Measurements from ENCODE around the gene TSHZ2.
"Not testable (repeated sequence)": the region's sequence is repeated elsewhere in the genome, so short reads cannot be mapped to it uniquely, and the experiment has no call there.

Gene TSHZ2

DNA sequence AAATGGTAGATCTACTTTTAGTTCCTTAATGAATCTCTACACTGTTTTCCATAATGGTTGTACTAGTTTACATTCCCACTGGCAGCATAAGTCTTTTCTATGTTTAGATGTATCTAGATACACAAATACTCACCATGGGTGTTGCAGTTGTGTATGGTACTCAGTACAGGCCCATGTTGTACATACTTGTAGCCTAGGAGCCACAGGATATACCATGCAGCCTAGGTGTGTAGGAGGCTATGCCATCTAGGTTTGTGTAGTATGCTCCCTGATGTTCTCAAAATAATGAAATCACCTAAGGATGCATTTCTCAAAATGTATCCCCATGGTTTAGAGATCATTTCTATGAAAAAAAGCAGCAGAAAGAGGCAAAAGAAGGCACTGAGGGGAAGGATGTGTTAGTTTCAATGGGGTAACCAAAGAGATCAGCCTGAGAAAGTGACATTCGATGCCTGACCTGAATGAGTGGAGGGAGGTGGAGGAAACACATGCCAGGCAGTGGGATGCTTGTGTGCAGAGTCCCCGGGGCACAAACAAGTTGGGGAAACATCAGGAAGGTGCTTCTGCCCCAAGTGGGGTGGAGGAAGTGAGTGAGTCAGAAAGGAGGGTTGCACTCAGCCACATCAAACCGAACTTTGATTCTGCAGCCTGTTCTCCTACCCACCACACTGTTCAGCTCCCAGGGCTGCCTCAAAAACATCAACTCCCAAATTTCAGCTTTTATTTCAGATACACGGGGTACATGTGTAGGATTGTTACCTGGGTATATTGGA is 430.3 kb downstream of the TSHZ2 start:
- DNase-seq = no peak

DNA sequence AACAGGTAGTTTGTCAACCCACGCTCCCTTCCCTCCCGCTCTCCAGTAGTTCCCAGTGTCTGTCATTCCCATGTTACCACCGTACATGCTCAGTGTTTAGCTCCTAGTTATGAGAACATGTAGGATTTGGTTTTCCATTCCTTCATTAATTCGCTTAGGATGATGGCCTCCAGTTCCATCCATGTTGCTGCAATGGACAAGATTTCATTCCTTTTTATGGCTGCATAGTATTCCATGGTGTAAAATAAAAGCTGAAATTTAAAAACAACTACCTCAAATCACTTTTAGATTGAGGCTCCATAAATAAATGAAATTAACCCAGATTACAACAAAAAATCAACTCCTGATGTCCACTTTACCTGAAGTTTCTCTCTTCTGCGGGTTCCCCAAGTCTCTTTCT is 430.9 kb downstream of the TSHZ2 start:
- DNase-seq = no peak

DNA sequence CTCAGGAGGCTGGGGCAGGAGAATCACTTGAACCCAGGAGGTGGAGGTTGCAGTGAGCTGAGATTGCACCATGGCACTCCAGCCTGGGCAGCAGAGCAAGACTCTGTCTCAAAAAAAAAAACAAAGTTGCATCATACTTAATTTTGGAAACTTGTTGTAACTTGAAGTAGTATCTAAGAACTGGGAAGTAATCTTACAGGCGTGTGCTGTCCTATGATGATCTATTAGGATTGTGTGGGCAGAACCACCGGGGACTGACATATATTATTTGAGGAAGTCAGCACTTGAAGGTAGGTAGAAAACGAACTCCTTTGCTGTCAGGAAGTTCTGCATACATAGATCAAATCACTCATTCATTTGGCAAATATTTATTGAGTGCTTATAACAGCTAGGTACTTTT is 433.0 kb downstream of the TSHZ2 start:
- DNase-seq = no peak

DNA sequence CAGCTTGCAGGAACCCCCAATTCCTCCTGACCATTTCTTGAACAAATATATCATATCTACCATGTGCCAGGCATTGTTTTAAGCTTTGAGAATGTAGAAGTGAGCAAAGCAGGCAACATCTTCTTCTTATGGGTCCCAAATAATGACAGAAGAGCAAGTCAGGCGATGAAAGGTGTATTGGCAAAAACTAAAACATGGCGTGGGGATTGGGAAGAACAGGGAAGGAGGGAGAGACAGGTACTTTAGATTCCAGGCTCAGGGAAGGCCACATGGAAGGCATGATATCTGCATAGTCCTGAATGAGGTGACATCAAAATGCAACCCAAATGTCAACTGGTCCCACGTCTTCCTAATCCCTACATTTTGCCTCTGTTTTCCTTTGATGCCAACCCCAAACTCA is 434.4 kb downstream of the TSHZ2 start:
- no peak for DNase-seq

DNA sequence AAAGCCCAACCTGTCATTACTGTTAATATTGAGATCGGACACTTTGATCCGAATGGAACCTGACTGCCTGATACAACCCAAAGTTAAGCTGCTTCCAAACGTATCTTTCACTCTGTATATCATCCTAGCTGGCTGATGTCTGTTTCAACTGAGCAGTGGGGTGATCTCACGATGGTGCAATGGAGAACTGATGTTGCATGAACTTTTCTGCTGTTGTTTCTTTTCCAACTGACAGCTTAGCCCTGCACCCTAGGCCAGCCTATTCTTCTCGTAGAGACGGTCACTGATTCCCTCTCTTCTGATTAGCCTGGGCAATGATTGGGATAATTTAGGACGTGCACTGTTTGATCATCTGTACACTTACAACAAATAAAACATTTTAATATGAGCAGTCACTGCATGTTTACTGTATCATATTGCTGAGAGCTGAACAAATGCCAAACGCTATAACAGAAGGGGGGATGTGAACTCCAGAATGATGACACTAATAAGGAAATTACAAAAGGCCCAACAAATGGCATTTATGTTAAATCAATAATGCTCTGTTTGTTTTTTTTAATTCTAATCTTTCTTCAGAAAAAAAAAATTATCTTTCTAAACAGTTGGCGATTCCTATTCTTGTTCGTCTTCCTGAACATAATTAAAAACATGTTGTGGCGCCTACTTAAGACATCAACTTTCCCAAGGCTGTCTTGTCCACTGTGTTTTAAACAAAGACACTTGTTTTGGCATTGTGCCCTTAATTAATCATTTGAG is 436.7 kb downstream of the TSHZ2 start:
- DNase-seq = no peak

DNA sequence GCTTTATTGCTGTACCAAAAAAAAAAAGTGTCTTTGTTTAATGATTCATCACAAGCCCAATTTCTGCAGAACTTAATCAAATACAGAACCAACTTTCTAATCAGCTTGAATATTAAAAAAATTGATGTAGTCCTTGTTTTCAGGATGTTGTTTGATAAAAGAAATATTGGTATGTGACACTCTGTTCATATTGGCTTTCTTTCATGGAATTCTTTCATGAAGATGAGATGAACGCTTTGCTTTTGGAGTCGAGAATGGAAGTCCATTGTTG is 437.2 kb downstream of the TSHZ2 start:
- DNase-seq = no peak

DNA sequence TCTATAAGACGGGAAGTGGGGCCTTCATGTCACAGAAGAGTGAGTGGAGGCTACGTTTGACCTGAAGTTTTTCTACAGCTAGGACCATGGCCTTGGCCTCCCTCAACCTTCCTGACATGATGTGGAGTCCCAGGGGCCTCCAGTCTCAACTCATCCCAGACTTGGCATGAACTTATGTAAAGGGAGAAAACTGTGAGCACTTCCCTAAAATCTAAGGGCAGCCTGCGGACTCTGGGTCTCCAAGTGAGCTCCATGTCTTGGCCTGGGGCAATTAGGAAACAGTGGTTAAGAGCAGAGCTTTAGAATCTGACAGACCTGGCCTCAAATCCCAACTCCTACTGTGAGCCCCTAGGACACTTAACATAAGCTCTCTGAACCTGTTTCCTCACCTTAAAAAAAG is 439.0 kb downstream of the TSHZ2 start:
- no peak for DNase-seq

DNA sequence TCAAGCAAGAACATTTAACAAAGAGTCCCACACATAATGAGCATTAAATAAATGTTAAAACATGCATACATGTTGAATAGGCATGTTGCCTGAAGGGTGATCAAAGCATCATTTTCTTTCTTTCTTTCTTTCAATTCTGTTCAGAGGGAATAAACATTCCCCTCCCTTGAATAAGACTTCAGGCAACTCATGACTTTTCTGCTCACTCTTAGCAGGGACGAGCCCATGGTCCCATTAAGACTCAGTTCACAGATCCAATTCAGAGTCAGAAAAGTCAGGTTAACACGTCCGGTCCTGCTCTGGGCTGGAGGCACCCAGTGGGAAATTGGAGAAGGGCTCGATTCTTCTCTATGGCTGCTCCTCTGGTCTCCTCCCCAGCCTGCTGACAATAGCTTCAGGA is 439.7 kb downstream of the TSHZ2 start:
- no peak for DNase-seq

DNA sequence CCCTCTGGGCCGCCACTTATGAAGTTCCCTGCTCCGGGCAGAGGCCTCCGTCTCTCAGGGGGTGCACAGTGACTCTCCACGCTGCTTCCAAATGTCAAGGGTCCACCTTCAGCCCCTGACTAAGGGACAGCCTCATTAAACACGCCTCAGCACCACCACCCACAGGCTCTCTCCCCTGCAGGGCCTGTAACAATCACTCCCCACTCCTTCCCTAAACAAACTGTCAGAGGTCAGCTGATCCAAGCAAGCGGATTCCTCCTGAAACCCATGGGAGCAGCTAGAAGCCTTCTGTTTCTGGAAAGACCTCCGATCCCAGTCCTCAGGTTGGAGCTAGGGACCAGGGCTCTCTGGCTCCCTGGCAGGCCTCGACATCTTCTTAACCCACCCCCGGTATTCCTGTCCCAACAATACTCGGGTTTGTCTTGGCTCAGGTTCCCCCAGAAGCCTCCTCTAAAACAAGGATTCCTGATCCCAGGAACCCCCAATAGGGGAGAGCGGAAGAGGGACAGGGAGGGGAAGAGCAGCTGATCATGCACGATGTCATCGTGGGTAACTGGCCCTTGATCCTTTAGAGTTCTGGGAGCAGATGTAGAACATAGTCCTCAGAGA is 440.5 kb downstream of the TSHZ2 start:
- DNase-seq = no peak

DNA sequence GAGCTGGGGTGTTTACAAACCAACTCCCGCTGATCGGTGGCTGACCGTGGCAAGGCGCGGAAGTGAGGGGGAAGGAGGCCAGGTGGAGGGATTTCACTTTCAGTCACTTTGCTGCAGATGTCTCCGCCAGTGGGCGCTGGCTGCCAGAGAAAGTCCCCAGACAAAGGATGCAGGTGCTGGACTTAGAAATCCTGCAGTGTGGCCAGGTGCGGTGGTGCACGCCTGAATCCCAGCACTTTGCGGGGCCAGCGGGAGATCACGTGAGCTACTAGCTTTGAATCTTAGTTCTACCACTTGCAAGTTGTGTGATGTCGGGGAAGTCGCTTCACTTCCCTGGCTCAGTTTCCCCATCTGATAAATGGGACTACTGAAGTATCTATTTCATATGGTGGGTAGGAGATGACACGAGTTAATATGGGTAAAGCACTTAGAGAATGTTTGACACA is 441.1 kb downstream of the TSHZ2 start:
- DNase-seq = peak; percentile 79

DNA sequence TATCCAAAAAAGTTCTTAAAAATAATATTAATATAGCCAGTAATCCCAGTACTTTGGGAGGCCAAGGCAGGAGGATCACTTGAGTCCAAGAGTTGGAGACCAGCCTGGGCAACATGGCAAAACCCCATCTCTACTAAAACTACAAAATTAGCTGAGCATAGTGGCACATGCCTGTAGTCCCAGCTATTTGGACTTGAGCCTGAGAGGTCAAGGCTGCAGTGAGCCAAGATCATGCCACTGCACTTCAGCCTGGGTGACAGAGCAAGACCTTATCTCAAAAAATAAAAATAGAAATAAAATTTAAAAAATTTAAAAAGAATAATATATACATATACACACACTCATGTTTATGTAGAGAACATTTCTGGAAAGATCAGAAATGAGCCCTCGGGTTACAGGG is 441.7 kb downstream of the TSHZ2 start:
- DNase-seq = not testable (repeated sequence)

DNA sequence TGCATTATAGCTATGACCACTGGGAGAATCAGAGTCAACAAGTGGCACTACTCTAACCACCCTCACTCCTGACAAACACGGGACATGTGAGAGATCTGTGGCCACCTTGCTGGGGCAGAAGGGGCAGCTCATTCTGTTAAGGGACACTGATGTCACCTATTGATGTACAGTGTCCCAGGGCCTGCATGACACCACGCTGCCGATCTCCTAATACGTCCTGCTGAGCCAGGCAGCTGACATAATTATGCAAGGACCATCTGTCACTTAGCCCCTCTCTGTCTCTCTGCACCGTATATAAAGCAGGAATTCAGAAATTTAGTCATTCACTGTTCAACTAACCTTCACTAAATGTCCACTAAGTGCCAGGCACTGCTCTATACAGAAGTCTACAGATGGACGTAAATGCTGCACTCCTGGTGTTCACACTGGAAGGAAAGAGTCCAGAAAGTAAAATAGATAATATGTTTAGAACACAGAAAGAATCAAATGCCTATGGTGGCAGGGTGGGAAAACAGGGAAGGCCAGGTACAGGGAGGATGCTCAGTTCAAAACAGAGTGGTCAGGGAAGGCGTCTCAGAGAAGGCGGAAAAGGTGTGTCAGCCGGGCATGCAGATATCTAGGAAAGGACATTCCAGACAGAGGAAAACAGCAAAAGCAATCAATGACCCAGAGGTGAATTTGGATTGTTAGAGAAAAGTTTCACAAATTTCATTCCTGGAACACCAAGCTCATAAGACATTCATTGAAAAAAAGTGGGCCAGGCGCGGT is 447.7 kb downstream of the TSHZ2 start:
- no peak for DNase-seq

DNA sequence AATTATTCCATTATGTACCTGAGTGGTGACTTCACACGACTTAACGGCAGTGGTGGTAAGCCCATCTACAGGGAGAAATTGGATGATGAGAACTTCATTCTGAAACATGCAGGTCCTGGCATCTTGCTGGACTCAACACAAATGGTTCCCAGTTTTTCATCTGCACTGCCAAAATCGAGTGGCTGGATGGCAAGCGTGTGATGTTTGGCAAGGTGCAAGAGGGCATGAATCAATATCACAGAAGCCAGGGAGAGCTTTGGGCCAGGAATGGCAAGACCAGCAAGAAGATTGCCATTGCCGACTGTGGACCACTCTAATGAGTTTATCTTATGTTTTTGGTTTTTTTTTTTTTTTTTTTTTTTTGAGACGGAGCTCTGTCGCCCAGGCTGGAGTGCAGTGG is 449.2 kb downstream of the TSHZ2 start:
- no peak for DNase-seq

DNA sequence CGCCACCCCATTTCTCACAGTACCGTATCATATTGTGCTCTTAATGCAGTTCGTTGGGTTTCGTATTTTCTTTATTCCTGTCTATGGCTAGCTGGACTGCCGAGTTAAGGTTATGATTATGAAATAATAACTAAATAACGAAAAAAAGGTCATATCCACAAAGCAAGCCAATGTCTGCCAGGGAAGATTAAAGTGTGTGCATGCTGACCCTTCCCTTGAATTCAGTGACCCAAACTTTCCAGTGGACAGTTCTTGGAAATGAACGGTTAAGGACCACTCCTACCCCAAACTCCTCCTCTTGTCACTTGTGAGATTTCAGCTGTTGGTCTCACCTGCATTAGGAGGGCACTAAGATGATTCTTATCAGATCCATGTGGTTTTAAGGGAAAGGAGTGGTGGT is 449.9 kb downstream of the TSHZ2 start:
- no peak for DNase-seq

DNA sequence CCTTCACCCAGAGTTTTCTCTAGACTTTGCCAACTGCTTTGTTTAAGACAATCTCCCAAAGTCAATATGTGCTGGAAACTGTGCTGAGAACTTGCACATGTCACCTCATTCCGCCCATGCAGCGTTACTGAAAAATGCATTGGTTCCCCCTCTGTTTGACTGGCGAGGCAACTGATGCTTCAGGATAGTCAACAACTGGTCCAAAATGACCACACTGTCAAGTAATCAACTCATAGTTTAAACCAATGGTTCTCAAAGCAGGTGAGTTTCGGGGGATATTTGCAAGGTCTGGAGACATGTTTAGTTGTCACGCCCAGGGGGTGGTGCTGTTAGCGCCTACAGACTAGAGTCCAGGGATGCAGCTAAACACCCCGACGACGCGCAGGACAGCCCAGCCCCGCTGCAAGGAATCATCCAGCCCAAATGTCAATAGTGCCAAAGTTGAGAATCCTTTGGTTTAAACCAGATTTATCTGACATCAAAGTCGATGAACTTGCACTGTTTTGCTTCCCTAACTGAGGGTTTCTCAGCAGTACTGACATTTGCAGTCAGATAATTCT is 451.5 kb downstream of the TSHZ2 start:
- no peak for DNase-seq

DNA sequence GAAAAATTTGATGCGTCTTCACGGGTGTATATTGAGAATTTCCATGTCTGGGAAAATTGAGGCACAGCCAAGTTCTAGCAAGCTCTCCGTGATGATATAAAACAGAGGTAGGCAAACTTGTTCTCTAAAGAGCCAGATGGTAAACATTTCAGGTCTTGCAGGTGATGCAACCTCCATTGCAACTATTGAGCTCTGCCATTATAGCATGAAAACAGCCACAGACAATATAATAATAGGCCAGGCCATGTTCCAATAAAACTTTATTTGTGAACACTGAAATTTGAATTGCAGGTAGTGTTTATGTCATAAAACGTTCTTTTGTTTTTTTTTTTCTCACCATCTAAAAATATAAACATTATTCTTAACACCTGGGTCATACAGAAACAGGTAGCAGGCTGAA is 453.3 kb downstream of the TSHZ2 start:
- no peak for DNase-seq

DNA sequence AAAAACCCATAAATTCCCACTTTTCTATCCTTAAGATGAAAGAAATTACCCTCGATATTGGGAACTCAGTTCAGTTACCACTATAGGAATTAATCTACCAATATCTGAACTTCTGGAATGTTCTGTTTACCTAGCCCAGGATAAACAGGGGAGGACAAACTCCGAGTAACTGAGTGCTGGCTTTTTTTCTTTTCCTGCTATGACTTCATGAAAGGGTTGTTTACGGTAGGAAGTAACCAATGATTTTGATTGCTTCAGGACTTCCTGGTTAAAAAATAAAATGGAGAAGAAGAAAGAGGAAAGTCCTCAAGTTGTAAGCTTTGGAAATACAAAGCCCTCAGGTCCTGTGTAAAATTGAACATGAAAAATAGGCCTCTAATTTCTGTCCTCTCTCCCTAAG is 453.8 kb downstream of the TSHZ2 start:
- DNase-seq = no peak

DNA sequence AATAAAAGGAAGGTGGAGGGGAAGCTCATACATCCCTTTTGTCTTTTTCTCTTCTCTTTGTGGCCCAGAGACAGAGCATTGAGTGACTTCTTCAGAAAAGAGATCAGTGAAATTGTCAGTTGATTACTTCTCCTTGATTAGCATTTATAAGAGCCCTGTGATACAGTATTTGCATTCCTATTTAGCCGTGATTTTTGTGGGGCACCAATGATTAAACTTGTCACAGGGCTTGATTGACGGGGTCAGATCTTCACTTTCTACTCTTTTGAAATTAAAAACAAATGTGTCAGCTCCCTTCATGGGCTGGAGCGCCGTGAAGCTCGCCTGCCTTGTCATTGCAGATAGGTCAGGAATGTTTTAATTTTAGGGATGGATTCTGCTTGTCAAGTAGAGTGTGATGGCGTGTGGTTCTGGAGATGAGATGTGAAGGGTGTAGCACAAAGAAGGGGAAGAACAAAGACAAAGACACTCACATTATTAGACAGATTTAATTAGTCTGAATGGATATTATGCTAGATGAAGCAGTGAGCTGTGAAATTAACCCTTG is 454.7 kb downstream of the TSHZ2 start:
- DNase-seq = no peak

DNA sequence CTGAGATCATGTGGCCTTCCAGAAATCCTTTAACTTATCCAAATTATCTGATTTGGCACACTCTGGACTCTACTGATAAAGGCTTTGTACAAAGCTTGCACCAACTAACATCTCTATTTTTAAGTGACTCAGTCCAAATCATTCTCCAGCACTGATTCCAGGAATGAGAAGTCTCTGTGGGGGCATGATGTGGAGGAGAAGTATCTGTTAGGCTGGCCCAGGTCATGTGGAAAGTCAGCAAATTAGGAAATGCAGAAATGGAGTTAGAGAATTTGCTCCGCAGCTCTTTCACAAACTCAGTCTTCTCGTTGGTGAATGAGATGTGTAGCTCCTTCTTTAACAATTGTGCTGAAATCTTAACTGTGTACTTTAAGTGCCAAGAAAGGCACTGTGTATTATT is 455.8 kb downstream of the TSHZ2 start:
- DNase-seq = no peak

DNA sequence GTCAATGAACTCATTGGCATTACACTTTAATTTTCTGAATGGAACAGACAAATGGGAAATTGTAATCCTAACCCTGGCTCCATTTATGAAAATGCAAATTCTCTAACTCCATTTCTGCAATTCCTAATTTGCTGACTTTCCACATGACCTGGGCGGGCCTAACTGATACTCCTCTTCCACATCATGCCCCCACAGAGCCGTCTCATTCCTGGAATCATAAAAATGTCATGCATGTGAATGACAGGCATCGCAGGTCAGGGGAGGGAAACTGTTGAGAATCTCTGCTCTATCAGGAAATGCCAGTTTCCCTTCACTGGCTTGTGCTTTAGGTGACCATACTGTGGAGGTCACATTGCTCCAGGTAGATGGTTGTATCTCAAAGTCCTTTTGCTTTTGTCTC is 456.4 kb downstream of the TSHZ2 start:
- DNase-seq = no peak

DNA sequence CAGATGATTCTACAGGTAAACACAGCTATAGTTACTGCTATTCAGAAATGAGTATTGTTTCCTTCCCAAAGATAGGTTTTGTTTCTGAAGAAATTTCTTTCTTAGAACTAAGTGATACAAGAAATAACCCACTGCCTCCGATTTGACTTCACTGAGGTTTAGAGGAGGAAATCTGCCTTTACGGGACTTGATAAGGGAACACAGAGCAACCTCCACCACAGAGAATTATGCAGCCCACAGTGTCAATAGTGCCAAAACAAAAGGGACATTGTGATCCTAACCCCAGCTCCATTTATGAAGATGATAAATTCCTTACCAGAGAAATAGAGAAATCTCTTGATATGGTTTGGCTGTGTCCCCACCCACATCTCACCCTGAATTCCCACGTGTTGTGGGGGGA is 456.8 kb downstream of the TSHZ2 start:
- DNase-seq = no peak

DNA sequence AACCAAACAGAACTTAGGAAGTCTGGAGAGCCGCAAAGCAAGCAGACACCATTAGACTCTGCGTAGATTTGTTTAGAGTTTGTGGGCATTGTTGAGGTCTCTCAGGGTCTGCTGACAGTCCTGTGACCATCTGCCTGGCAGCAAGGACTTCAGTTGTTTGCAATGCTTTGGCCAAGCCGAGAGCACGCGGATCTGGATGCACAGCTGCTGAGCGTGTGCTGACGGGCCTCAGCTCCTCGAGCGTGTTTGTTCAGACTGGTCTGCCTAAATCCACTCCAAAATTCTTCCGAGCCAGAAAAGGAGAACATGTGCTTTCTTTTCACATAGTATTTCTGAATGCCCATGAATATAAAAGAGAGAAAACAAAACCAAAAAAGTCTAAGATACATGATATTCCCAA is 462.5 kb downstream of the TSHZ2 start:
- DNase-seq = no peak

DNA sequence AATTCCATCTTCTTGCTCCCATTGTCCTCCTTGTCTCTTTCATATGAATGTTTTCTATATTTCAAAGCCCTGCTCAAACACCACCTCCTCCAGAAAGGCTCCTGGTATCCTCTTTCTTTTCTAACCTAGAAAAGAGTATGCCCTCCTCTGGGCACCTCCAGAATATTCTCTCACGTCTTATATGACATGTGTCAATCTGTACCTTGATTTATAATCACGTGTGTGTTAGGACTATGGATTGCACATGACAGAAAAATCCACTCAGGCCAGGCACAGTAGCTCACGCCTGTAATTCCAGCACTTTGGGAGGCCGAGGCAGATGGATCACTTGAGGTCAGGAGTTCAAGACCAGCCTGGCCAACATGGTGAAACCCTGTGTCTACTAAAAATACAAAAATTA is 464.8 kb downstream of the TSHZ2 start:
- DNase-seq = not testable (repeated sequence)

Measured in activated effector memory CD4-positive, alpha-beta T cell treated with anti-CD3 and anti-CD28 coated beads, Interleukin-2, amount 50 U/mL, for 16 hours (primary cell).